Endothelial cell (in vitro differentiated cells): Measurements from ENCODE around the gene CCDC28A. TPM values are rescaled to one million over a fixed set of nuclear protein-coding genes. Genes with fewer than 3 reads are reported as not detected.

ENCODE experiments used
- DNase-seq: peaks from one replicate; pipeline ENCODE4 v3.0.0; 2021; ENCODE audit warnings: low spot score
- H3K27ac Mint-ChIP-seq: one replicate; pipeline ENCODE4 v1.8.0; 2021; ENCODE audit warnings: mixed read lengths, inconsistent platforms; ENCODE audit not compliant: unreplicated experiment
- H3K27me3 Mint-ChIP-seq: one replicate; pipeline ENCODE4 v1.8.0; 2021; ENCODE audit warnings: mild to moderate bottlenecking, moderate library complexity, mixed read lengths, inconsistent platforms; ENCODE audit not compliant: unreplicated experiment
- H3K36me3 Mint-ChIP-seq: one replicate; pipeline ENCODE4 v1.8.0; 2021; ENCODE audit warnings: mild to moderate bottlenecking, low read depth, mixed read lengths, inconsistent platforms; ENCODE audit not compliant: unreplicated experiment
- H3K4me1 Mint-ChIP-seq: one replicate; pipeline ENCODE4 v1.8.0; 2021; ENCODE audit warnings: mild to moderate bottlenecking, mixed read lengths, inconsistent platforms; ENCODE audit not compliant: unreplicated experiment
- H3K4me3 Mint-ChIP-seq: one replicate; pipeline ENCODE4 v1.8.0; 2021; ENCODE audit warnings: mild to moderate bottlenecking, mixed read lengths, inconsistent platforms; ENCODE audit not compliant: unreplicated experiment
- H3K9me3 Mint-ChIP-seq: one replicate; pipeline ENCODE4 v1.8.0; 2021; ENCODE audit warnings: mixed read lengths, inconsistent platforms; ENCODE audit not compliant: unreplicated experiment
- CTCF ChIP-seq: fragments of 200-600 bp; sonication (generic); IDR thresholded peaks from one replicate; pipeline ENCODE4 v1.5.0; 2021; ENCODE audit warnings: antibody characterized with exemption; ENCODE audit not compliant: unreplicated experiment
- total RNA-seq: library from RNA; stranded (reverse); fragmentation: NEBNext Ultra II Directional; extraction: Animal tissue kit (Norgen Biotek cat#: 25700); gene quantifications from one replicate; pipeline ENCODE4 v1.2.1, GENCODE V29; 2021; ENCODE audit not compliant: unreplicated experiment

The CCDC28A gene
- total RNA-seq, 1 donor from 2014 or later, result 8.1 TPM

GRCh38 chr6:138800377-138801150, 27.0 kb downstream of the CCDC28A start:
- H3K27me3 Mint-ChIP-seq, result no peaks in the 10 kb centered on the region
- no peaks in the 10 kb centered on the region for H3K36me3 Mint-ChIP-seq
- DNase-seq, result no peak
- no peak for TF ChIP-seq CTCF
- no peak overlapping the region for H3K4me3 Mint-ChIP-seq
- H3K9me3 Mint-ChIP-seq, result no peaks in the 10 kb centered on the region
- H3K27ac Mint-ChIP-seq, result no peak overlapping the region
- H3K4me1 Mint-ChIP-seq, result no peaks in the 10 kb centered on the region

- Mint-ChIP-seq H3K27ac (no peak overlapping the region), H3K36me3 (no peaks in the 10 kb centered on the region), H3K9me3 (no peaks in the 10 kb centered on the region), H3K4me3 (no peak overlapping the region), H3K4me1 (no peaks in the 10 kb centered on the region), H3K27me3 (no peaks in the 10 kb centered on the region)
- DNase-seq, result no peak
- TF ChIP-seq CTCF, result no peak
These were observed 29.8 kb downstream of the CCDC28A start for GRCh38 chr6:138803331-138803730.

- Mint-ChIP-seq H3K9me3 (no peaks in the 10 kb centered on the region), H3K27me3 (no peaks in the 10 kb centered on the region), H3K27ac (no peak overlapping the region)
These were observed 30.3 kb downstream of the CCDC28A start for GRCh38 chr6:138803861-138804260.

GRCh38 chr6:138805016-138805765, 31.6 kb downstream of the CCDC28A start:
- Mint-ChIP-seq H3K27me3 (no peaks in the 10 kb centered on the region), H3K9me3 (no peaks in the 10 kb centered on the region), H3K4me1 (no peaks in the 10 kb centered on the region), H3K4me3 (no peak overlapping the region), H3K36me3 (no peaks in the 10 kb centered on the region), H3K27ac (no peak overlapping the region)
- TF ChIP-seq CTCF, result no peak
- no peak for DNase-seq

More at GRCh38 chr6:138803861-138804260, 30.3 kb downstream of the CCDC28A start:
- TF ChIP-seq CTCF, result no peak
- no peak for DNase-seq
- no peaks in the 10 kb centered on the region for H3K4me1 Mint-ChIP-seq
- no peaks in the 10 kb centered on the region for H3K36me3 Mint-ChIP-seq
- H3K4me3 Mint-ChIP-seq, result no peak overlapping the region

GRCh38 chr6:138806889-138807288, 33.3 kb downstream of the CCDC28A start:
- no peaks in the 10 kb centered on the region for H3K9me3 Mint-ChIP-seq
- H3K36me3 Mint-ChIP-seq, result no peaks in the 10 kb centered on the region
- no peak overlapping the region for H3K4me3 Mint-ChIP-seq
- DNase-seq, result no peak
- no peak for TF ChIP-seq CTCF
- no peaks in the 10 kb centered on the region for H3K4me1 Mint-ChIP-seq
- no peak overlapping the region for H3K27ac Mint-ChIP-seq
- H3K27me3 Mint-ChIP-seq, result no peaks in the 10 kb centered on the region
